Fibroblast of mammary gland (primary cell): ENCODE measurements around the gene MYO1D.
A peak's percentile ranks its signal among the peaks of the same experiment; 100 is the strongest.

Experiments used
- DNase-seq: peaks from one replicate; pipeline ENCODE4 v3.0.0-alpha.2; 2010; ENCODE audit warnings: low read depth
- H3K4me3 ChIP-seq: 2 replicates; pipeline ENCODE4 v1.5.1; 2011; ENCODE audit warnings: low read depth, mild to moderate bottlenecking, low read length, moderate library complexity; ENCODE audit not compliant: control insufficient read depth
- TF ChIP-seq, protein P1 (sequence below): conservative IDR thresholded peaks from 2 replicates; pipeline ENCODE4 v1.5.1; 2011; ENCODE audit warnings: low read depth, low read length, inconsistent platforms; ENCODE audit not compliant: control insufficient read depth, insufficient read depth

The MYO1D gene

DNA sequence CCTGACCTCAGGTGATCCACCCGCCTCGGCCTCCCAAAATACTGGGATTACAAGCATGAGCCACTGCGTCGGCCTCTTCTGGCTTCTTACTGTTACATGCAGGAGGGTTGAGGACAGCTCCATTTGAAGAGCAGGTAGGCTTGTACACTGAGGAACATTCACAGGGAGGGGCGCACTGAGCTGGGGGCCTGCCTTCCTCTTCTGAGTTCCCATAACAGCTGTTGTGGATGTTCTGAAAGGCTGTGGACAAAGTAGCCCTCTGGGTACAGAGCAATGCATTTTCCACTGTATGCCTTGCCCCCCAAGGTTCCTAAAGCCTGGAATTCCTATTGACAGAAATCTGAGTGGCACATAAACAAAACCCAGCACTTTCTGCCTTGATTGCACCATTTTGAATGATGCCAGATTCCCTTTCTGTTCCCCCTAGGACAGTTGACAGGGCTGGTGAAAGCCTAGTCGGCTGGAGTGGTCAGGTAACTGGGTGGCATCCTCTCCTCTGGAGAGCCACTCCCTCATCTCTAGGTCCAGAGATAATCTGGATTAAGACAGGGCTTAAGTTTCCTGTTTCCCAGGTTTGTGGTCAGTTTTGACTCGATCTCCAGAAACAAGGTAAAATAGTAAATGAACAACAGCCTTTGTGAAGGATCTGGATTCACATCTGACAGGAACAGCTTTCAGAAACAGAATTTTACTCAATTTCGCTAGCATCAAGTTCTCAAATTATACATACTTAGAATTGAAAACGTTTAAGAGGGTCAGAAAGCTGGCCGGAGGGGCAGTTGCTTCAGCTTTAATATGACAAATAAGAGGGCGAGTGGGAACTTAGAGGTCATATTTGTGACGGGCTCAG is 391.4 kb downstream of the MYO1D start:
- H3K4me3 ChIP-seq, result no peak overlapping the region
- TF ChIP-seq, protein P1, sequence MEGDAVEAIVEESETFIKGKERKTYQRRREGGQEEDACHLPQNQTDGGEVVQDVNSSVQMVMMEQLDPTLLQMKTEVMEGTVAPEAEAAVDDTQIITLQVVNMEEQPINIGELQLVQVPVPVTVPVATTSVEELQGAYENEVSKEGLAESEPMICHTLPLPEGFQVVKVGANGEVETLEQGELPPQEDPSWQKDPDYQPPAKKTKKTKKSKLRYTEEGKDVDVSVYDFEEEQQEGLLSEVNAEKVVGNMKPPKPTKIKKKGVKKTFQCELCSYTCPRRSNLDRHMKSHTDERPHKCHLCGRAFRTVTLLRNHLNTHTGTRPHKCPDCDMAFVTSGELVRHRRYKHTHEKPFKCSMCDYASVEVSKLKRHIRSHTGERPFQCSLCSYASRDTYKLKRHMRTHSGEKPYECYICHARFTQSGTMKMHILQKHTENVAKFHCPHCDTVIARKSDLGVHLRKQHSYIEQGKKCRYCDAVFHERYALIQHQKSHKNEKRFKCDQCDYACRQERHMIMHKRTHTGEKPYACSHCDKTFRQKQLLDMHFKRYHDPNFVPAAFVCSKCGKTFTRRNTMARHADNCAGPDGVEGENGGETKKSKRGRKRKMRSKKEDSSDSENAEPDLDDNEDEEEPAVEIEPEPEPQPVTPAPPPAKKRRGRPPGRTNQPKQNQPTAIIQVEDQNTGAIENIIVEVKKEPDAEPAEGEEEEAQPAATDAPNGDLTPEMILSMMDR, result no peak
- no peak for DNase-seq

DNA sequence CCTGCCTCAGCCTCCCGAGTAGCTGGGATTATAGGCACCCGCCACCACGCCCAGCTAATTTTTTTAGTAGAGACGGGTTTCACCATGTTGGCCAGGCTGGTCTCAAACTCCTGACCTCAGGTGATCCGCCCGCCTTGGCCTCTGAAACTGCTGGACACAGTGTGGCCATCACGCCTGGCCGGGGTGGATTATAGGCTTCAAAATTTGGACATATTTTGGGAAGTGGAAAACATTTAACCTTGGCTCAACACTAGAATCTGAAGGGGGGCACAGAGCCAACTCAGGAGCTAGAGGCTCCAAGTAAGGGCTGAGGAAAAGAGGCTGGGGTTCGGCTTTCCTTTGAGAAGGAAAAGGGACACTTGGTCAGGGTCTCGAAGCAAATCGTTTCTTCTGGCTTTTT is 392.3 kb downstream of the MYO1D start:
- H3K4me3 ChIP-seq, result no peak overlapping the region
- TF ChIP-seq, protein P1, result no peak
- DNase-seq, result no peak

DNA sequence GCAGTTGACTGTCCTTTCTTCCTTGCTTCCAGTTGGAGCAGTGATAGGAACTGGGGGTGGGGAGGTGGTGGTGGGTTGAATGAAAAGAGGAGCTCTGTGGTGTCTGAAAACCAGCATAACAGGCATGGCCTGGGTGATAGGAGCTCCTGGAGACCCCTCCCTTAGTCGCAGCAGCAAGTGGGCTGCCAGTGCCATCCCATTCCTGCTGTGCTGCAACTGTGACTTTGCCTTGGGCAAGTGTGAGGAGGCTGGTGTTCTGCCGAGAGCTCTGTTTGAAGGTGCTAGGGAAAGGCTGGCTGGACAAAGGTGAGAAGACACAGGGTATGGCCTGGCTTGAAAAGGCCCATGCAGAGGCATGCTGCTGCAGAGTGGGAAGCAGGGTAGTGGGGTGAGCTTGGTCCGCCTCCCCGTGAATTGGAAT is 392.9 kb downstream of the MYO1D start:
- H3K4me3 ChIP-seq, result no peak overlapping the region
- TF ChIP-seq, protein P1, result no peak
- no peak for DNase-seq

DNA sequence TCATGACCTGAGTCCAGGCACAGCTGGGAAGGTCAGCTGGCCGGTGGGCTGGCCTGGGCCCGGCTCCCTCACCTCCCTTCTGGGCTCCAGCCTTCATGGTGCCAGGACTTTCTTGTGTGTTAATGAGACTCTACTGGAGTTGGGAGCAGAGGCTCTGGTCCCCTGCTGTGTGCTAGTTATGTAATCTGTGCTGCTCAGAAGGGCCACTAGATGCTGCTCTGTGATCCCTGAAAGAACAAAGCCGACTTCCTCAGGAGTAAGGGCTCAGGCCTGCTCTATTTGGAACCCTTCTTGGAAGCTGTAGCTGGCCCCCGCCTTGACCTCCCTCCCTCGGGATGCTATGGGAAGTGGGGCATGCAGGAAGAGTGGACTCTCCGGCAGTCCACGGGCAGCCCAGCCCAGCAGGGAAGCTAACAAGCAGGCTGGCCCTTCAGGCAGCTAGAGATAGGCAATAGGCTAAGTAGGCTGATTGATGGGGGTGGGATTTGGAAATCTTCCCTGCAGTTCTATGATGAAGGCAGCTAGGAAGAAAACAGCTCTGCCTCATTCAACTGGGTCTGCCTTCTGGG is 393.4 kb downstream of the MYO1D start:
- peak; percentile 74 for DNase-seq

DNA sequence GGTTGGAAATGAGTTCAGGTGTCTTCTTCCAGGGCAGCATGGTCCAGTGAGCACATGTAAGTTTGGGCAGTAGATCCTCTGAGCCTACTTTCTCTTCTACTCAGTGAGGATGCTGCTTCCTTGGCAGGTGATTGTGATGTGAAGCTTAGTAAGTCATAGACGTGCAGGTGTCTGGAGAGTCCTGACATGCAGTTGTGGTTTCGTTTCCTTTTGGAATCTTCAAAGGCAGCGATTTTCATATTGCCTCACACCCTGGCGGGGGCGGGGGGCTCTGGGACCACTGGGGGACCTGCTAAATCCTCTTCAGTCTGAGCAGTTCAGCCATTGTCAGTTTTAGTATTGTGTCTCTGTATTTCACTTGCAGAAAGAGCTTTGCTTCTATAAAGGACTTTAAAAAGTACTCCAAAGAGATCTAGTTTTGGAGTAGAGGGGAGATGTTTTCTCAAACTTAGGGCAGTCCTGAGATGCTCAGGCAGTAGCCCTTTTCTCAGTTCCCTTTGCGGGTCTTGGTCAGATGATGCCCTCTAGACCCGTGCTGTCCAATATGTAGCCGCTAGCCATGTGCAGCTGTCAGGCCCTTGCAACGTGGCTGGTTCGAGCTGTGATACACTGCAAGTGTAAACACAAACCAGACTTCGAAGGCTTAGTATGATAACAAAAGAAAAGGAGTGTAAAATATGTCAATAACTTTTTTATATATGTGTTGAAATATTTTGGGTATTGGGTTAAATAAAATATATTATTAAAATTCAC is 394.2 kb downstream of the MYO1D start:
- DNase-seq, result no peak
- H3K4me3 ChIP-seq, result no peak overlapping the region
- TF ChIP-seq, protein P1, result no peak

More for the DNA sequence above, 393.4 kb downstream of the MYO1D start:
- TF ChIP-seq, protein P1, result peak; percentile 70
- H3K4me3 ChIP-seq, result no peak overlapping the region

DNA sequence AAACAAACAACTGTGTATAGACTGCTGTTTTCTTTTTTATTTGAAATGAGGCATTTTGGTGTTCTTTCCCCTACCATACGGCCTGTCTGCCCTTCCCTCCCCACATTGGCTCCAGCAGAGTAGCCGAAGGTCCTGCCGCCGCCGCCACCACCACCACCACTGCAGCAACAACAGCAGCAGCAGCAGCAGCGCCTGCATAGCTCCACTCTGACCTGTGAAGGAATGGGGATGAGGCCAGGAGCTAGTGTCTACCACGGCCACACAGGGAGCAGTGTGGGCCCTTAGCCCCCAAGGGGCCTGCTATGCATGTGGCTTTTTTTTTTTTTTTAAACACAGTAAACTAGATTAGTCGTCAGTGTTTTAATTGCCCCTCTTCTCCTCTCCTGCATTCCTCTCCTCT is 395.7 kb downstream of the MYO1D start:
- TF ChIP-seq, protein P1, result no peak
- DNase-seq, result no peak
- no peak overlapping the region for H3K4me3 ChIP-seq
